Measurements from ENCODE around the gene OSTF1.

OSTF1 gene

DNA sequence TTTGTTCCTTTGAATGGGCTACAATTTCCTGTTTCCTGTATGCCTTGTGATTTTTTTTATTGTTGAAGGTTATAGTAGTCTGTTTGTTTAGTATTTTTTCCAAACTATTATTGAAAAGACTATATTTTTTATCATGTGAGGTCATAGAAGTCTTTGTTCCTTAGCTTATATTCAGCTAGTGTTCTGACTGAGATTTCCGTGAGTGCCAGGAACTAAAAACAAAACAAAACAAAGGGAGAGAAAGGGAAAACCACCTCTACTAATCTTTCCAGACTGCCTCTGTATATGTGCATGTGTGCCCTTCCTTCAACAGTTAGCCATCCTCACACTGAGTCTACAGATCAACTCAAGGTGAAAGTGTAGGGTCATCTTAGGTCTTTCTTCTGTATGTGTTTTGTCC is 79.0 kb downstream of the OSTF1 start:
- no peak for DNase-seq (ENCODE audit: low read depth in 2 of 2)

GRCh38 chr9:75168270-75169178 is 80.2 kb downstream of the OSTF1 start:
- DNase-seq (ENCODE audit: low read depth in 2 of 2), result no peak

DNA sequence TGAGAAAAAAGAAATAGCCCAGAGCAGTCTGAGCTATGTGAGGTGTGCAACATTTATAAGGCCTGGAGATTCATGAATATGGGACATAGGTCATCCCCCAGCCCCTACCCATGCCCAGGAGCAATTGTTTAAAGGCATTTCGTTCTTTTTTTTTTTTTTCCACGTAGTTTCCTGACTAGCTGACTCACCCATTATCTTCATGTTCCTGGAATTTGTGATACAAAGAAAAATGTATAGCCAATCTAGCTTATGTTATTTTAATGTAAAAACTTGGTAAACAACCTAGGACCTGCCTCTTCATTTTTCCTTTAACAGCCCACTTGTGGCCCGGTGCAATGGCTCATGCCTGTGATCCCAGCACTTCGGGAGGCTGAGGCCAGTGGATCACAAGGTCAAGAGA is 81.3 kb downstream of the OSTF1 start:
- no peak for DNase-seq (ENCODE audit: low read depth in 2 of 2)

GRCh38 chr9:75170898-75171360 is 82.6 kb downstream of the OSTF1 start:
- no peak for DNase-seq (ENCODE audit: low read depth in 2 of 2)

DNA sequence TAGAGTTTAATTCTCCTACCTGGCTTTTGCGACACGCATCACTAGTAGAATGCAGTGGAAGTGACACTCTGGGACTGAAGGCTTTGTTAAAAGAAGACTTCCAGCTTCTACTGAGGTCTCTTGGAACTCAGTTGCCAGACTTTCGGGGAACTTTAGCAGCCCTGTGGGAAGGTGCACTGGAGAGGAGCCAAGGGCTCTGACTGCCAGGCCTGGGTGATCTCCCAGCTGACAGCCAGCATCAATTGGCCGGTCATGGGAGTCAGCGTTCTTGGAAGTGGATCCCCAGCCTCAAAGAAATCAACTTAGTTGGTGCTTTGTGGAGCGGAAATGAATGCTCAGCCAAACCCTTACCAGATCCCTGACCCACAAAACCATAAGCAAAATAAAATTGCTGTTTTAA is 87.1 kb downstream of the OSTF1 start:
- DNase-seq (ENCODE audit: low read depth in 2 of 2), result no peak

- no peak for DNase-seq (ENCODE audit: low read depth in 2 of 2)
Measured at GRCh38 chr9:75176037-75176436, 87.7 kb downstream of the OSTF1 start.

- DNase-seq (ENCODE audit: low read depth in 2 of 2), result no peak
Measured at GRCh38 chr9:75181750-75182149, 93.4 kb downstream of the OSTF1 start.

DNA sequence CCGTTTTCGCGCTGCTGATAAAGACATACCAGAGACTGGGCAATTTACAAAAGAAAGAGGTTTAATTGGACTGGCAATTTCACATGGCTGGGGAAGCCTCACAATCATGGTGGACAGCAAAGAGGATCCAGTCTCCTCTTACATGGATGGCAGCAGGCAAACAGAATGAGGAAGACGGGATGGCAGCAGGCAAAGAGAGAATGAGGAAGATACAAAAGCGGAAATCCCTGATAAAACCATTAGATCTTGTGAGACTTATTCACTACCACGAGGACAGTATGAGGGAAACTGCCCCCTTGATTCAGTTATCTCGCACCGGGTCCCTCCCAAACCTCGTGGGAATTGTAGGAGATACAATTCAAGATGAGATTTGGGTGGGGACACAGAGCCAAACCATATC is 95.0 kb downstream of the OSTF1 start:
- DNase-seq (ENCODE audit: low read depth in 2 of 2), result no peak

DNA sequence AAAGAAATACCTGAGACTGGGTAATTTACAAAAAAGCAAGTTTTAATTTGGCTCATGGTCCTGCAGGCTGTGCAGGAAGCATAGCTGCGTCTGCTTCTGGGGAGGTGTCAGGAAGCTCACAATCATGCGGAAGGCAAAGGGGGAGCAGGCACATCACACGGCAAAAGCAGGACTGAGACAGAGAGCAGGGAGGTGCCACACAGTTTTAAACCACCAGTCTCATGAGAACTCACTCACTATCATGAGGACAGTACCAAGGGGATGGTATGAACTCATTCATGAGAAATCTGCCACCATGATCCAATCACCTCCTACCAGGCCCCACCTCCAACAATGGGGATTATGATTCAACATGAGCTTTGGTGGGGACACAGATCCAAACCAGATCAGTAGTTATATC is 96.2 kb downstream of the OSTF1 start:
- DNase-seq (ENCODE audit: low read depth in 2 of 2), result no peak

GRCh38 chr9:75185585-75186170 is 97.4 kb downstream of the OSTF1 start:
- peak; percentile 1 to 21 for DNase-seq (ENCODE audit: low read depth in 2 of 2)

GRCh38 chr9:75186767-75187380 is 98.6 kb downstream of the OSTF1 start:
- DNase-seq (ENCODE audit: low read depth in 2 of 2), result no peak

DNA sequence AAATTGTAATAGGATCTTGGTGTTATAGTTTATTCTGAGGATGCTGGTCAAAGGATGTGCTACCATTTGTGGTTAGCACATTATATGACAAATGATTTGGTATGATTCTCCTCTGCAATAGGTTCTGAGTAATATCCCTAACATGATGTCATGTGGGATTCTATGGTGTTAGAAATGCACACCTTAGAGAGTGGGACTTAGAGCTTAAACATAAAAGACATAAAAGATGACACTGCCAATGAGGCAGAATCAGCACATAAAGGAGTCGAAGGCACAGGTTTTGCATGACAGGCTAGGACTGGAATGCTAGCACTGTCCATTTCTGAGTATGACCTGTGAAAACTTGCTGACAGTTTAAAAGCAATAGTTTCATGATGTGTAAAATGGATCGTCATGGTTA is 100.4 kb downstream of the OSTF1 start:
- no peak for DNase-seq (ENCODE audit: low read depth in 2 of 2)

GRCh38 chr9:75190762-75191161 is 102.4 kb downstream of the OSTF1 start:
- no peak for DNase-seq (ENCODE audit: low read depth in 2 of 2)

Measured in stimulated activated CD4-positive, alpha-beta T cell treated with anti-CD3 and anti-CD28 coated beads, Interleukin-1b, Interleukin-23, amount 100 ng/mL, for 1 hour (primary cell).